ENCODE measurements around the gene TBRG4.

TBRG4 gene

GRCh38 chr7:45074528-45075354 is 36.8 kb downstream of the TBRG4 start:
- peaks cover 75% of the 10 kb centered on the region for H3K36me3 Mint-ChIP-seq (ENCODE audit: low read depth)
- no peaks in the 10 kb centered on the region for H3K27me3 Mint-ChIP-seq
- H3K27ac Mint-ChIP-seq, result no peak overlapping the region

GRCh38 chr7:45073786-45074527 is 37.5 kb downstream of the TBRG4 start:
- Mint-ChIP-seq H3K27ac (no peak overlapping the region), H3K9me3 (no peaks in the 10 kb centered on the region), H3K36me3 (ENCODE audit: low read depth) (peaks cover 83% of the 10 kb centered on the region), H3K4me3 (no peak overlapping the region), H3K4me1 (ENCODE audit: low read depth) (peaks cover 15% of the 10 kb centered on the region), H3K27me3 (no peaks in the 10 kb centered on the region)
- intact Hi-C loops (cut with micrococcal nuclease), result no loop called here

More at GRCh38 chr7:45074528-45075354, 36.8 kb downstream of the TBRG4 start:
- intact Hi-C loops (cut with micrococcal nuclease), result no loop called here
- Mint-ChIP-seq H3K4me1 (ENCODE audit: low read depth) (peaks cover 21% of the 10 kb centered on the region), H3K4me3 (no peak overlapping the region), H3K9me3 (no peaks in the 10 kb centered on the region)

- Mint-ChIP-seq H3K36me3 (ENCODE audit: low read depth) (peaks cover 90% of the 10 kb centered on the region), H3K4me1 (ENCODE audit: low read depth) (peaks cover 22% of the 10 kb centered on the region), H3K27me3 (no peaks in the 10 kb centered on the region), H3K9me3 (no peaks in the 10 kb centered on the region), H3K4me3 (no peak overlapping the region), H3K27ac (peak overlapping the region; percentile 57)
- intact Hi-C loops (cut with micrococcal nuclease), result no loop called here
Measured at GRCh38 chr7:45073031-45073785, 38.3 kb downstream of the TBRG4 start.

- peaks cover 30% of the 10 kb centered on the region for H3K4me1 Mint-ChIP-seq (ENCODE audit: low read depth)
- H3K27ac Mint-ChIP-seq, result peak overlapping the region; percentile 57
- intact Hi-C loops (cut with micrococcal nuclease), result no loop called here
- H3K4me3 Mint-ChIP-seq, result no peak overlapping the region
- H3K9me3 Mint-ChIP-seq, result no peaks in the 10 kb centered on the region
- H3K36me3 Mint-ChIP-seq (ENCODE audit: low read depth), result peaks cover 98% of the 10 kb centered on the region
- H3K27me3 Mint-ChIP-seq, result no peaks in the 10 kb centered on the region
Measured at GRCh38 chr7:45072131-45073030, 39.1 kb downstream of the TBRG4 start.

GRCh38 chr7:45071528-45071927 is 40.0 kb downstream of the TBRG4 start:
- Mint-ChIP-seq H3K27ac (peak overlapping the region; percentile 53), H3K27me3 (no peaks in the 10 kb centered on the region), H3K9me3 (no peaks in the 10 kb centered on the region), H3K4me3 (no peak overlapping the region), H3K4me1 (ENCODE audit: low read depth) (peaks cover 30% of the 10 kb centered on the region), H3K36me3 (ENCODE audit: low read depth) (peaks cover 100% of the 10 kb centered on the region)
- intact Hi-C loops (cut with micrococcal nuclease), result no loop called here

GRCh38 chr7:45070254-45070642 is 41.2 kb downstream of the TBRG4 start:
- Mint-ChIP-seq H3K36me3 (ENCODE audit: low read depth) (peaks cover 100% of the 10 kb centered on the region), H3K4me3 (no peak overlapping the region), H3K4me1 (ENCODE audit: low read depth) (peaks cover 30% of the 10 kb centered on the region), H3K27ac (peak overlapping the region; percentile 30), H3K9me3 (no peaks in the 10 kb centered on the region), H3K27me3 (no peaks in the 10 kb centered on the region)
- intact Hi-C loops (cut with micrococcal nuclease), result no loop called here

- H3K4me1 Mint-ChIP-seq (ENCODE audit: low read depth), result peaks cover 30% of the 10 kb centered on the region
- H3K36me3 Mint-ChIP-seq (ENCODE audit: low read depth), result peaks cover 100% of the 10 kb centered on the region
Measured at GRCh38 chr7:45069444-45070253, 41.8 kb downstream of the TBRG4 start.

GRCh38 chr7:45068236-45069023 is 43.1 kb downstream of the TBRG4 start:
- H3K36me3 Mint-ChIP-seq (ENCODE audit: low read depth), result peaks cover 100% of the 10 kb centered on the region
- peaks cover 38% of the 10 kb centered on the region for H3K4me1 Mint-ChIP-seq (ENCODE audit: low read depth)
- peak overlapping the region; percentile 7 for H3K27ac Mint-ChIP-seq
- no peaks in the 10 kb centered on the region for H3K9me3 Mint-ChIP-seq
- no peaks in the 10 kb centered on the region for H3K27me3 Mint-ChIP-seq
- intact Hi-C loops (cut with micrococcal nuclease), result no loop called here
- no peak overlapping the region for H3K4me3 Mint-ChIP-seq

More at GRCh38 chr7:45069444-45070253, 41.8 kb downstream of the TBRG4 start:
- intact Hi-C loops (cut with micrococcal nuclease), result no loop called here
- H3K9me3 Mint-ChIP-seq, result no peaks in the 10 kb centered on the region
- H3K4me3 Mint-ChIP-seq, result no peak overlapping the region
- H3K27me3 Mint-ChIP-seq, result no peaks in the 10 kb centered on the region
- peak overlapping the region; percentile 30 for H3K27ac Mint-ChIP-seq

GRCh38 chr7:45067582-45067981 is 43.9 kb downstream of the TBRG4 start:
- Mint-ChIP-seq H3K9me3 (no peaks in the 10 kb centered on the region), H3K27ac (no peak overlapping the region), H3K4me3 (no peak overlapping the region), H3K4me1 (ENCODE audit: low read depth) (peaks cover 38% of the 10 kb centered on the region), H3K36me3 (ENCODE audit: low read depth) (peaks cover 99% of the 10 kb centered on the region), H3K27me3 (no peaks in the 10 kb centered on the region)
- intact Hi-C loops (cut with micrococcal nuclease), result no loop called here

GRCh38 chr7:45066409-45066808 is 45.1 kb downstream of the TBRG4 start:
- Mint-ChIP-seq H3K4me1 (ENCODE audit: low read depth) (peaks cover 42% of the 10 kb centered on the region), H3K9me3 (no peaks in the 10 kb centered on the region), H3K27ac (peak overlapping the region; percentile 36), H3K36me3 (ENCODE audit: low read depth) (peaks cover 96% of the 10 kb centered on the region), H3K27me3 (no peaks in the 10 kb centered on the region), H3K4me3 (no peak overlapping the region)
- intact Hi-C loops (cut with micrococcal nuclease), result no loop called here

- Mint-ChIP-seq H3K4me3 (no peak overlapping the region), H3K27me3 (no peaks in the 10 kb centered on the region), H3K27ac (peak overlapping the region; percentile 17), H3K36me3 (ENCODE audit: low read depth) (peaks cover 96% of the 10 kb centered on the region), H3K4me1 (ENCODE audit: low read depth) (peaks cover 53% of the 10 kb centered on the region), H3K9me3 (no peaks in the 10 kb centered on the region)
- intact Hi-C loops (cut with micrococcal nuclease), result no loop called here
Measured at GRCh38 chr7:45065031-45065995, 46.2 kb downstream of the TBRG4 start.
